ENCODE results near the gene CANX.

GRCh38 chr5:179731791-179732411, 33.1 kb downstream of the CANX start:
- no peak for TF ChIP-seq CTCF (IDR thresholded peaks at IDR 0.05 in 2 of 3, conservative IDR thresholded peaks at IDR 0.05 in 1 of 3; ENCODE audit: borderline replicate concordance in 1 of 3, insufficient read depth in 1 of 3, low read depth in 2 of 3, low read length in 2 of 3)
- TF ChIP-seq REST (IDR thresholded peaks at IDR 0.05; ENCODE audit: low read depth) = no peak
- no peak for TF ChIP-seq EZH2phosphoT487 (IDR thresholded peaks at IDR 0.05; ENCODE audit: borderline replicate concordance)
- TF ChIP-seq RAD21 (IDR thresholded peaks at IDR 0.05; ENCODE audit: low read depth) = no peak
- no peak for TF ChIP-seq POLR2AphosphoS5 (IDR thresholded peaks at IDR 0.05; ENCODE audit: low read depth, low read length)
- 0 out of 2 replicates have a peak, but pooled peaks have one; percentile 7 for TF ChIP-seq EGR1 (IDR thresholded peaks at IDR 0.05; ENCODE audit: low read depth)
- TF ChIP-seq JUND (IDR thresholded peaks at IDR 0.05) = no peak
- TF ChIP-seq POLR2A (IDR thresholded peaks at IDR 0.05; ENCODE audit: borderline replicate concordance, extremely low read depth, insufficient read depth, insufficient read length) = no peak
- no peak for TF ChIP-seq ZNF274 (IDR thresholded peaks at IDR 0.05; ENCODE audit: low read depth, low read length)
- TF ChIP-seq SRF (IDR thresholded peaks at IDR 0.05; ENCODE audit: low read depth) = no peak

Measured in HCT116 (cell line).